ENCODE data around the gene PTPRM.
"Not testable (repeated sequence)": the region's sequence is repeated elsewhere in the genome, so short reads cannot be mapped to it uniquely, and the experiment has no call there.

The PTPRM gene

DNA sequence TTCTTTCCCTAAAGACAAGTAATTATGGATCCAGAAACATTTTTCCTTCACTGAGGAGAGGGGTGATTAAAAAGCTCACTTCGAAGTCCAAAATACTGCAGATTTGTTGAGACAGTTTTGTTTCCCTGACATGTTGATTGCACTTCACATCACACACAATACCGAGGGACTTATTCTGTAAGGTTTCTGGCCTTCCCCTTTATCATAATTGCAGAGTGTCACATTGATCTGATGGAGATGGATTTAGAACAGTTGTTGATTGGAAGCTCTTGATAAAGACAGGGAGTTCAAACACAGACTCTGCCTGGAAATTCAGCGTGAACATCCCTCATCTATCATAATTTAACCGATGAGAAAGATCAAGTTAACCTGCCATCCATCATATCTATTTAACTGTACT, 163.6 kb downstream of the PTPRM start:
- Histone ChIP-seq H3K27me3 (ENCODE audit: control insufficient read depth in 1 of 2, insufficient read depth in 2 of 2, low read length in 2 of 2) (no peaks in the 10 kb centered on the region), H3K36me3 (ENCODE audit: insufficient read depth, low read length) (no peaks in the 10 kb centered on the region), H3K4me3 (ENCODE audit: low read depth in 1 of 2, low read length in 2 of 2) (no peak overlapping the region), H3K9ac (ENCODE audit: low read length) (no peak overlapping the region), H3K27ac (ENCODE audit: low read depth, low read length) (no peak overlapping the region), H3K9me3 (ENCODE audit: low read length) (no peaks in the 10 kb centered on the region), H3K4me1 (ENCODE audit: insufficient read depth, low read length) (peaks cover 14% of the 10 kb centered on the region)

DNA sequence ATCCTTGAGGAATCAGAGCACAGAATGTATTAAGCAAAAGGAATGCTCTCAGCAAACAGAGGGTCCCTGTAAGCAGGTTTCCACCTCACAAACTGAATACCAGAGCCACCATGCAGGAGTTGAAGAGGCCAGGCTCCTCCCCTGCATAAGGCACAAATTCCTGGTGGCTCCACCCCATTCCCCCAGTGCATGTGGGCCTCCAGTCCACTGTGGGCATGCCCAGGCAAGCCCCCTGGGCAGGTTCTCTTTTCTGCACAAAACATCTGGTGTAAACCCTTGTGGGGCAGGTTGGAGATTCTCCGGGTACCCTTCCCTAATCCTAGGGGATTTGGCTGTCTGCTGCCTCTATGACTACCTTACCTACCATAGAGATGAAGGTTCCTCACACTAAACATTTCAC, 166.5 kb downstream of the PTPRM start:
- Histone ChIP-seq H3K27ac (ENCODE audit: low read depth, low read length) (no peak overlapping the region), H3K9me3 (ENCODE audit: low read length) (no peaks in the 10 kb centered on the region), H3K4me3 (ENCODE audit: low read depth in 1 of 2, low read length in 2 of 2) (no peak overlapping the region), H3K9ac (ENCODE audit: low read length) (no peak overlapping the region), H3K36me3 (ENCODE audit: insufficient read depth, low read length) (no peaks in the 10 kb centered on the region), H3K27me3 (ENCODE audit: control insufficient read depth in 1 of 2, insufficient read depth in 2 of 2, low read length in 2 of 2) (no peaks in the 10 kb centered on the region), H3K4me1 (ENCODE audit: insufficient read depth, low read length) (no peaks in the 10 kb centered on the region)

DNA sequence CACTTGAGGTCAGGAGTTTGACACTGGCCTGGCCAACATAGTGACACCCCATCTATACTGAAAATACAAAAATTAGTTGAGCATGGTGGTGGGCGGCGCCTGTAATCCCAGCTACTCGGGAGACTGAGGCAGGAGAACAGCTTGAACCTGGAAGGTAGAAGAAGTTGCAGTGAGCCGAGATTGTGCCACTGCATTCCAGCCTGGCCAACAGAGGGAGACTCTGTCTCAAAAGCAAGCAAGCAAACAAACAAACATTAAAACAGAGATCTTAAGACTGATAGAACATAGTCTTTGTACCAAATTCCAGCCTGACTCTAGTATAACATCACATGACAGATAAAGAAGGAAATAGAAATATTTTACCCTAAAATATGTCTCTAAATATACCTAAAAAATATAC, 168.1 kb downstream of the PTPRM start:
- Histone ChIP-seq H3K9ac (ENCODE audit: low read length) (no peak overlapping the region), H3K9me3 (ENCODE audit: low read length) (no peaks in the 10 kb centered on the region), H3K27ac (ENCODE audit: low read depth, low read length) (no peak overlapping the region), H3K4me3 (ENCODE audit: low read depth in 1 of 2, low read length in 2 of 2) (no peak overlapping the region), H3K27me3 (ENCODE audit: control insufficient read depth in 1 of 2, insufficient read depth in 2 of 2, low read length in 2 of 2) (no peaks in the 10 kb centered on the region), H3K36me3 (ENCODE audit: insufficient read depth, low read length) (no peaks in the 10 kb centered on the region), H3K4me1 (ENCODE audit: insufficient read depth, low read length) (no peaks in the 10 kb centered on the region)

DNA sequence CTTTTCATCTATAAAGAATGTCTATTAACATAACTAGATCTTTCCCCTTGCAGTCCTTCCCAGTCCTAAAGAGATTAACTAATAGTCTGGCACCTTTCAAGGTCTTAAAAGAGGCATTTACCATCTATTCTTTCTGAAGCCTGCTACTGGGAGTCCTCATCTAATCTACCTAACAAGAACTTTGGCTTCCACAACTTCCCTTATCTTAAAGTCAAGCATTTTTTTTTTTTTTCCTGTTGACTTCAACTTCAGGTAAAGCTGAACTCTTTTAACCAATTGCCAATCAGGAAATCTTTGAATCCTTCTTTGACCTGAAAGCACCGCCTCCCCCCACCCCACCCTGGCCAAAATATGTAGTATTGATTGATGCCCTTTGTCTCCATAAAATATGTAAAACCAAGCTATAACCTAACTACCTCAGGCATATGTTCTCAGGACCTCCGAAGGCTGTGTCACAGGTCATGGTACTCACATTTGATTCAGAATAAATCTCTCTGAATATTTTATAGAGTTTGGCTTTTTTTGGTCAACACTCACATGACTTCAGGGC, 168.6 kb downstream of the PTPRM start:
- H3K27ac ChIP-seq (ENCODE audit: low read depth, low read length), result no peak overlapping the region
- H3K9me3 ChIP-seq (ENCODE audit: low read length), result no peaks in the 10 kb centered on the region
- H3K4me1 ChIP-seq (ENCODE audit: insufficient read depth, low read length), result no peaks in the 10 kb centered on the region
- H3K9ac ChIP-seq (ENCODE audit: low read length), result no peak overlapping the region
- H3K27me3 ChIP-seq (ENCODE audit: control insufficient read depth in 1 of 2, insufficient read depth in 2 of 2, low read length in 2 of 2), result no peaks in the 10 kb centered on the region
- H3K36me3 ChIP-seq (ENCODE audit: insufficient read depth, low read length), result no peaks in the 10 kb centered on the region
- no peak overlapping the region for H3K4me3 ChIP-seq (ENCODE audit: low read depth in 1 of 2, low read length in 2 of 2)

DNA sequence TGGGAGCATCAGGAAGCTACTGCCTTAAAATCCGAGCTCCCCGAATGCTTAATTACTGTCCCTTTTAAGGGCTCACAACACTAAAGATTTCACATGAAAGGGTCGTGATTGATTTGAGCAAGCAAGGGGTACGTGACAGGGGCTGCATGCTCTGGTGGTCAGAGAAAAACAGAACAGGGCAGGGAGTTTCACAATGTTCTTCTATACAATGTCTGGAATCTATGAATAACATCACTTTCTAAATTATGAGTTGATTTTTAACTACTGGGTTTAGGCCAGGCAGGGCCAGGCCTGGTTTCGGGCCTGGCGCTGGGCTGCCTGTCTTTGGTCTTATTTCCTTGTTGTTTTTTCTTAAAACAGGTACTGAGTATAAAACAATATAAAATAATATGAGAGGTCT, 169.4 kb downstream of the PTPRM start:
- not testable (repeated sequence) for H3K4me3 ChIP-seq (ENCODE audit: low read depth in 1 of 2, low read length in 2 of 2); H3K36me3 ChIP-seq (ENCODE audit: insufficient read depth, low read length); H3K4me1 ChIP-seq (ENCODE audit: insufficient read depth, low read length); H3K27me3 ChIP-seq (ENCODE audit: control insufficient read depth in 1 of 2, insufficient read depth in 2 of 2, low read length in 2 of 2); H3K27ac ChIP-seq (ENCODE audit: low read depth, low read length); H3K9me3 ChIP-seq (ENCODE audit: low read length); H3K9ac ChIP-seq (ENCODE audit: low read length)

DNA sequence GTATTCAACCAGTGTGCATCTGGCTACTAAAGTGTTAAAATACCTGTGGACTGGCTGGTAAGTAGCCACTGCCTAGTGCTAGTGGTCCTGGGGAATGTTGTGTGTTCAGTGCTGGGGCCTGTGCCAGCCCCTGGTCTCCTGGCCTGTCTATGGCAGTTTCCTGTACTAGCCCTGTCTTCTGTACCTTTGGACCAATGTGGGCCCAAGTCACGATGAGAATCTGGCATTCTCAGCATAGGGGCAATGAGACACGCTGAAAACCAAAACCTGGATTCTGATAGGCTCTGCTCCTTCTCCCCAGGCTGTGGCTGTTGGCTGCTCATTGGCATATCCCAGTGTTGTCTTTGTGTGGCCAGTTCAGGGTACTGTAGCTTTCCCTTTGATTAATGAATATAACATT, 170.4 kb downstream of the PTPRM start:
- no peaks in the 10 kb centered on the region for H3K36me3 ChIP-seq (ENCODE audit: insufficient read depth, low read length)
- no peaks in the 10 kb centered on the region for H3K27me3 ChIP-seq (ENCODE audit: control insufficient read depth in 1 of 2, insufficient read depth in 2 of 2, low read length in 2 of 2)
- H3K9me3 ChIP-seq (ENCODE audit: low read length), result no peaks in the 10 kb centered on the region
- no peak overlapping the region for H3K27ac ChIP-seq (ENCODE audit: low read depth, low read length)
- peaks cover 13% of the 10 kb centered on the region for H3K4me1 ChIP-seq (ENCODE audit: insufficient read depth, low read length)
- H3K4me3 ChIP-seq (ENCODE audit: low read depth in 1 of 2, low read length in 2 of 2), result no peak overlapping the region
- no peak overlapping the region for H3K9ac ChIP-seq (ENCODE audit: low read length)

DNA sequence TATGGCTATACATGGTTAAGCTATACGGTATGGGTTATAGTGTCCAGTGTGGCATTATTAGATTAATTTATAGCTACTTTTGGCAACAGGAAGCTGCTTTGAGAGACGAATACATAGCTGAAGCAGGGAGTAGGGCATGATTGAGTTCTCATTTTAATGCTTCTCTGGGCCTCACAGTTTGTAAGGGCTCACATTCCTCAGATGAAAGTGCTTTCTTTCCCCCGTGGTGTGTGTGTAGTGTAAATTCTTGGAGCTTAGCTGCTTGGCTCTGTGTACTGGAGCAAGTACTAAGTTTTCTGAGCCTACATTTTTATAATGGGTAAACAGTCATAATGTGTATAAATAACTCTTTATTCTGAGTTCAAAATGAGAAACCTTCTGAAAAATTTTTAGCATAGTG, 173.7 kb downstream of the PTPRM start:
- H3K4me3 ChIP-seq (ENCODE audit: low read depth in 1 of 2, low read length in 2 of 2), result no peak overlapping the region
- H3K27ac ChIP-seq (ENCODE audit: low read depth, low read length), result peak overlapping the region; percentile 24
- peaks cover 13% of the 10 kb centered on the region for H3K4me1 ChIP-seq (ENCODE audit: insufficient read depth, low read length)
- H3K27me3 ChIP-seq (ENCODE audit: control insufficient read depth in 1 of 2, insufficient read depth in 2 of 2, low read length in 2 of 2), result no peaks in the 10 kb centered on the region
- no peak overlapping the region for H3K9ac ChIP-seq (ENCODE audit: low read length)
- no peaks in the 10 kb centered on the region for H3K36me3 ChIP-seq (ENCODE audit: insufficient read depth, low read length)
- no peaks in the 10 kb centered on the region for H3K9me3 ChIP-seq (ENCODE audit: low read length)

DNA sequence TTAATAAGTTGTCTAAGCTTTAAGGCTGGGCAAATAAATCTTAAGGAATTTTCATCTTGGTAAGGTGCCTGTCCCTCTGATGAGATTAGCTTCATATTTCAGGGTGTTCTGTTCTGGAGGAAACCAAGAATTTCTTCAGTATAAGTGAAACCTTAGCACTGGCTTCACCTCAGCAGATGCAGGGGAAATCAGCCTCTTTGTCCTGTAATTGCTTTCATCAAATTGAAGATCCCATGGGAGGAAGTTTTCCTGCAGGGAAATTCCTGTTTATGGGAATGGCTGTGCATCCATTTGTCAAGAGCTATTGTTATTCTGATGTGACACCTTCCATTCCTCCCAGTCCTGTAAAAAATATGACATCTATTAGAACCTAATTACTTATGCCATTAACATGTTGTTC, 174.5 kb downstream of the PTPRM start:
- peaks cover 13% of the 10 kb centered on the region for H3K4me1 ChIP-seq (ENCODE audit: insufficient read depth, low read length)
- no peaks in the 10 kb centered on the region for H3K9me3 ChIP-seq (ENCODE audit: low read length)
- no peak overlapping the region for H3K9ac ChIP-seq (ENCODE audit: low read length)
- no peak overlapping the region for H3K27ac ChIP-seq (ENCODE audit: low read depth, low read length)
- no peaks in the 10 kb centered on the region for H3K27me3 ChIP-seq (ENCODE audit: control insufficient read depth in 1 of 2, insufficient read depth in 2 of 2, low read length in 2 of 2)
- no peak overlapping the region for H3K4me3 ChIP-seq (ENCODE audit: low read depth in 1 of 2, low read length in 2 of 2)
- no peaks in the 10 kb centered on the region for H3K36me3 ChIP-seq (ENCODE audit: insufficient read depth, low read length)

DNA sequence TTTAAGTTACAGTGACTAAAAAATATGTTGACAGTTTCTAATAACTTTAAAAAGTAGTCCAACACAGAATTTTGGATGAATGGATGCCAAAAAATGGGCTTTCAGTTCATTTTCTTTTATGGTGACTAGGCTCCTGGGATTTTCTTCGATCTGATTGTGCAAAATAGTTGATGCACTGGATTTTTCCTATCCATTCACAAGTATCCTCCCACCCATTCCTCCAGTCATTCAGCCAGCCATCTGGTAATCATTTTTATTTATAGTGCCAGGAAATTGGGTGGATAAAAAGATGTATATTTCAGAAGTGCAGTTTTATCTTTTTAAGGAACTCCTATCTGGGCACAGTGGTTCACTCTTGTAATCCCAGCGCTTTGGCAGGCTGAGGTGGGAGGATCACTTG, 175.1 kb downstream of the PTPRM start:
- Histone ChIP-seq H3K4me1 (ENCODE audit: insufficient read depth, low read length) (peaks cover 13% of the 10 kb centered on the region), H3K4me3 (ENCODE audit: low read depth in 1 of 2, low read length in 2 of 2) (no peak overlapping the region), H3K9me3 (ENCODE audit: low read length) (no peaks in the 10 kb centered on the region), H3K36me3 (ENCODE audit: insufficient read depth, low read length) (no peaks in the 10 kb centered on the region), H3K9ac (ENCODE audit: low read length) (no peak overlapping the region), H3K27ac (ENCODE audit: low read depth, low read length) (no peak overlapping the region), H3K27me3 (ENCODE audit: control insufficient read depth in 1 of 2, insufficient read depth in 2 of 2, low read length in 2 of 2) (no peaks in the 10 kb centered on the region)

DNA sequence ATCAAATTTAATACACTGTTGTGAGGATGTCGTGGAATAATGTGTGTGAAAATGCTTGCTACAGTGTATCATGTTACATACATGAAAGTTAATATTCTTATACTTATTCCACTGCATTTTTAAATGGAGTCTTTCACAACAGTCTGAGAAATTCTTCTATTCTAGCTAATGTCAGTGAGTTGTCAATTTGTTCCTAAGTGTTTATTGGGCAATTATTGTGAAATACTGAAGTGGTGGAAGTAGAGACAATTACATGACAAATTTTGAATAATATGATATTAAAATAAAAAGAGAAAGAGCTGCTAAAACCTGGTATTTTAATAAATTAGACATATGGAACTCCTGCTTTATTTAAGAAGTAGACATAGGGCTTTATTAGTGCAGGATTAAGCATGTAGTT, 176.1 kb downstream of the PTPRM start:
- no peak overlapping the region for H3K27ac ChIP-seq (ENCODE audit: low read depth, low read length)
- H3K9me3 ChIP-seq (ENCODE audit: low read length), result no peaks in the 10 kb centered on the region
- H3K27me3 ChIP-seq (ENCODE audit: control insufficient read depth in 1 of 2, insufficient read depth in 2 of 2, low read length in 2 of 2), result no peaks in the 10 kb centered on the region
- H3K4me3 ChIP-seq (ENCODE audit: low read depth in 1 of 2, low read length in 2 of 2), result no peak overlapping the region
- peaks cover 19% of the 10 kb centered on the region for H3K4me1 ChIP-seq (ENCODE audit: insufficient read depth, low read length)
- H3K36me3 ChIP-seq (ENCODE audit: insufficient read depth, low read length), result no peaks in the 10 kb centered on the region
- H3K9ac ChIP-seq (ENCODE audit: low read length), result no peak overlapping the region

DNA sequence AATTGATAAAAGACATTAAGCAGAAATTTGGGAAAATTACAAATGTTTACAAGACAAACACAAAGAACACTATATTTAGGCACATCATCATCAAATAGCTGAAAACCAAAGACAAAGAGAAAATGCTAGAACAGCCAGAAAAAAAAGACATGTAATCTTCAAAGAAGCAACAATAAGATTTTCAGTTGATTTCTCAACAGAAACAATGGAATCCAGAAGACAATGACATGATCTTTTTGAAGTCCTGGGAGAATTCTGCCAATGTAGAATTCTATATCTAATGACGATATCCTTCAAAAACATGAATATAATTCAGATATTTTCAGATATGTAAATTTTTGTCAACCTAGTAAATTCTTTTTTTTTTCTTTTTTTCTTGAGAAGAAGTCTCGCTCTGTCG, 179.0 kb downstream of the PTPRM start:
- H3K9ac ChIP-seq (ENCODE audit: low read length), result no peak overlapping the region
- no peak overlapping the region for H3K4me3 ChIP-seq (ENCODE audit: low read depth in 1 of 2, low read length in 2 of 2)
- peaks cover 35% of the 10 kb centered on the region for H3K4me1 ChIP-seq (ENCODE audit: insufficient read depth, low read length)
- no peaks in the 10 kb centered on the region for H3K27me3 ChIP-seq (ENCODE audit: control insufficient read depth in 1 of 2, insufficient read depth in 2 of 2, low read length in 2 of 2)
- no peaks in the 10 kb centered on the region for H3K36me3 ChIP-seq (ENCODE audit: insufficient read depth, low read length)
- H3K27ac ChIP-seq (ENCODE audit: low read depth, low read length), result no peak overlapping the region
- no peaks in the 10 kb centered on the region for H3K9me3 ChIP-seq (ENCODE audit: low read length)

DNA sequence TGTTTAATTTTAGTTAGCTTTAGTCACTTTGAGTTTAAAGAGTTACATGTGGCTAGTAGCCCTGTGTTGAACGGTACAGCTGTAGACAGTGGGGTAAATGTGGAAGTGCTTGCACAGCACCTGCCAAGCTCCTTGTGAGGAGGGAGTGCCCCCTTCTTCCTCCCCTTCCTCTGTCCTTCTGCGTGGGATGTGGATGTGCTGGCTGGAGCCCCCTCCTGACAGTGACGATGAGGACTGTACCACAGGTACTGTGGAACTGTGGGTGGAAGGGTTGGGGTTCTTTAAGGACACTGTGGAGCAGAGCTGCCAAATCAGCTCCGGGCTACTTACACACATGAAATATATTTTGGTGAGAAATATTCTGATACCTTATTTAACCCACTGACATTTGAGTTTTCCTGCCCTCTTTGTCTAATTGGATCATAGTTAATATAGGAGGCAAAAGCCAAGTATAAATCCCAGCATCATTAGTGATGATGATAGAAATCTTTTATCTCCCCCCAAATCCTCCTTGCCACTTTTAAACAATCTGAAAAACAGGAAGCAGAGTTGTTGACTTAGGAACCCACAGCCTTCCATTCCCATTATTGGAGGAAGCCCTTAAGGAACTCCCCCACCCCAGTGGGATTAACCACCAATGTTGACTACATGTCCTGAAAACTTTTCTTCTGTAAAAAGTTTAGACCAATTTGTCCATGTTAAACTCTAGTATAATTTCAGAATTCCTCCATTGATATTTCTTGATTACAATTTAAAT, 181.3 kb downstream of the PTPRM start:
- no peak overlapping the region for H3K9ac ChIP-seq (ENCODE audit: low read length)
- no peaks in the 10 kb centered on the region for H3K27me3 ChIP-seq (ENCODE audit: control insufficient read depth in 1 of 2, insufficient read depth in 2 of 2, low read length in 2 of 2)
- H3K4me3 ChIP-seq (ENCODE audit: low read depth in 1 of 2, low read length in 2 of 2), result no peak overlapping the region
- H3K9me3 ChIP-seq (ENCODE audit: low read length), result no peaks in the 10 kb centered on the region
- H3K27ac ChIP-seq (ENCODE audit: low read depth, low read length), result no peak overlapping the region
- H3K4me1 ChIP-seq (ENCODE audit: insufficient read depth, low read length), result peaks cover 21% of the 10 kb centered on the region
- no peaks in the 10 kb centered on the region for H3K36me3 ChIP-seq (ENCODE audit: insufficient read depth, low read length)
